Measurements from ENCODE around the gene SIRT5. TPM values are rescaled to one million over a fixed set of nuclear protein-coding genes. Genes with fewer than 3 reads are reported as not detected.

Gene SIRT5
- polyA plus RNA-seq, 2 of the 4 experiments (the other 2 are of a cell fraction): 5.1 to 7.8 TPM

DNA sequence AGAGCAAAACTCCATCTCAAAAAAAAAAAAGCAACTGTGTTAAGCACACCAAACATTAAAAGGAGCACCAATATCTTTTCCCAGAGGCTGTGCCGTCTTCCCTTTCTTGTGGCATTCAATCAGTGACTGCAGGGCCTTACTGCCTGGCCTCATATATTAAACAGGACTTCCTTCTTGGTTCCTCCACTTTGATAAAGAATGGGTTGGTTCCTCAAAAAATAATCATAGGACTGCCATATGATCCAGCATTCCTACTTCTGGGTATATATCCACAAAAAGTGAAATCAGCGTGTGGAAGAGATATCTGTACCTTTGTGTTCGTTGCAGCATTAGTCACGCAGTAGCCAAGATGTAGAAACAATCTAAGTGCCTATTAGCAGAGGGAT is 46.7 kb upstream of the SIRT5 start (continued):
- TF ChIP-seq ATOH8 (CRISPR knock-in tag; IDR thresholded peaks at IDR 0.05; ENCODE audit: low read depth) (no peak), JUNB (IDR thresholded peaks at IDR 0.05) (no peak)

GRCh38 chr6:13528232-13528631 is 46.2 kb upstream of the SIRT5 start:
- Histone ChIP-seq H3K4me3 (no peak overlapping the region), H3K27ac (no peak overlapping the region), H3K4me2 (no peak overlapping the region), H3K4me1 (no peaks in the 10 kb centered on the region), H3K9me3 (no peaks in the 10 kb centered on the region)
- no peak for TF ChIP-seq NPAS2 (CRISPR knock-in tag; IDR thresholded peaks at IDR 0.05; ENCODE audit: borderline replicate concordance)
- TF ChIP-seq POLR2AphosphoS2 (conservative IDR thresholded peaks at IDR 0.05; ENCODE audit: low read length): no peak
- no peak for TF ChIP-seq RAD21 (conservative IDR thresholded peaks at IDR 0.05 in 1 of 2, IDR thresholded peaks at IDR 0.05 in 1 of 2)
- TF ChIP-seq, protein P1, sequence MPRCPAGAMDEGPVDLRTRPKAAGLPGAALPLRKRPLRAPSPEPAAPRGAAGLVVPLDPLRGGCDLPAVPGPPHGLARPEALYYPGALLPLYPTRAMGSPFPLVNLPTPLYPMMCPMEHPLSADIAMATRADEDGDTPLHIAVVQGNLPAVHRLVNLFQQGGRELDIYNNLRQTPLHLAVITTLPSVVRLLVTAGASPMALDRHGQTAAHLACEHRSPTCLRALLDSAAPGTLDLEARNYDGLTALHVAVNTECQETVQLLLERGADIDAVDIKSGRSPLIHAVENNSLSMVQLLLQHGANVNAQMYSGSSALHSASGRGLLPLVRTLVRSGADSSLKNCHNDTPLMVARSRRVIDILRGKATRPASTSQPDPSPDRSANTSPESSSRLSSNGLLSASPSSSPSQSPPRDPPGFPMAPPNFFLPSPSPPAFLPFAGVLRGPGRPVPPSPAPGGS (IDR thresholded peaks at IDR 0.05): no peak
- WGBS (ENCODE audit: missing lambda C conversion rate): 53% methylated on average over 3 of the region's 3 CpGs
- FAIRE-seq: no peak
- ATAC-seq: no peak
- ChIA-PET CTCF (no interaction called here), POLR2A (no interaction called here)
- DNase-seq (ENCODE audit: low read depth in 1 of 2, low spot score in 1 of 2): peak in 1 of 2 experiments; percentile 2

- POLR2A ChIA-PET: no interaction called here
- DNase-seq (ENCODE audit: low read depth in 1 of 2, low spot score in 1 of 2) (no peak), ATAC-seq (no peak), FAIRE-seq (no peak)
- no peak overlapping the region for H3K4me3 ChIP-seq
- H3K4me1 ChIP-seq: no peaks in the 10 kb centered on the region
- no peak overlapping the region for H3K27ac ChIP-seq
- TF ChIP-seq NR3C1 (IDR thresholded peaks at IDR 0.05) (no peak), MYC (IDR thresholded peaks at IDR 0.05; ENCODE audit: borderline replicate concordance, low read length) (no peak), RAD21 (conservative IDR thresholded peaks at IDR 0.05 in 1 of 2, IDR thresholded peaks at IDR 0.05 in 1 of 2) (no peak), FOSB (CRISPR knock-in tag; IDR thresholded peaks at IDR 0.05) (no peak), CHD4 (IDR thresholded peaks at IDR 0.05; ENCODE audit: borderline replicate concordance) (no peak), NFE2L2 (conservative IDR thresholded peaks at IDR 0.05; ENCODE audit: low read length) (no peak), JUN (IDR thresholded peaks at IDR 0.05) (no peak), SREBF2 (IDR thresholded peaks at IDR 0.05) (no peak), ELK1 (IDR thresholded peaks at IDR 0.05; ENCODE audit: low read depth, low read length) (no peak), BHLHE40 (IDR thresholded peaks at IDR 0.05; ENCODE audit: low read depth, low read length) (no peak), CHD2 (IDR thresholded peaks at IDR 0.05; ENCODE audit: low read length, partially characterized antibody) (no peak), ZC3H11A (IDR thresholded peaks at IDR 0.05) (no peak), SMC3 (IDR thresholded peaks at IDR 0.05) (no peak)
- TF ChIP-seq, protein P2, sequence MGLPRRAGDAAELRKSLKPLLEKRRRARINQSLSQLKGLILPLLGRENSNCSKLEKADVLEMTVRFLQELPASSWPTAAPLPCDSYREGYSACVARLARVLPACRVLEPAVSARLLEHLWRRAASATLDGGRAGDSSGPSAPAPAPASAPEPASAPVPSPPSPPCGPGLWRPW (IDR thresholded peaks at IDR 0.05): no peak
- TF ChIP-seq, protein P3, sequence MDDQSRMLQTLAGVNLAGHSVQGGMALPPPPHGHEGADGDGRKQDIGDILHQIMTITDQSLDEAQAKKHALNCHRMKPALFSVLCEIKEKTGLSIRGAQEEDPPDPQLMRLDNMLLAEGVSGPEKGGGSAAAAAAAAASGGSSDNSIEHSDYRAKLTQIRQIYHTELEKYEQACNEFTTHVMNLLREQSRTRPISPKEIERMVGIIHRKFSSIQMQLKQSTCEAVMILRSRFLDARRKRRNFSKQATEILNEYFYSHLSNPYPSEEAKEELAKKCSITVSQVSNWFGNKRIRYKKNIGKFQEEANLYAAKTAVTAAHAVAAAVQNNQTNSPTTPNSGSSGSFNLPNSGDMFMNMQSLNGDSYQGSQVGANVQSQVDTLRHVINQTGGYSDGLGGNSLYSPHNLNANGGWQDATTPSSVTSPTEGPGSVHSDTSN (IDR thresholded peaks at IDR 0.05): no peak
- TF ChIP-seq, protein P1 (IDR thresholded peaks at IDR 0.05): no peak
- no peaks in the 10 kb centered on the region for H3K9me3 ChIP-seq
- WGBS (ENCODE audit: missing lambda C conversion rate): 89% methylated on average over 7 of the region's 8 CpGs
- CTCF ChIA-PET: no interaction called here
- H3K4me2 ChIP-seq: no peak overlapping the region
Measured at GRCh38 chr6:13528777-13529343, 45.5 kb upstream of the SIRT5 start.

Data from A549 (cell line).